PFSK-1 (cell line): ENCODE data around the gene PIK3C2B.

Experiments
- FOXP2 ChIP-seq: optimal IDR thresholded peaks from 2 replicates; pipeline ENCODE3; 2011; ENCODE audit warnings: borderline replicate concordance, control low read depth, inconsistent platforms; ENCODE audit not compliant: insufficient read depth; ENCODE audit errors: extremely low read length, extremely low read depth
- POLR2AphosphoS5 ChIP-seq: IDR thresholded peaks from 2 replicates; pipeline ENCODE4 v1.6.1; 2012; ENCODE audit warnings: low read depth, mild to moderate bottlenecking, control low read depth, low read length, moderate library complexity
- SIN3A ChIP-seq: IDR thresholded peaks from 2 replicates; pipeline ENCODE4 v1.6.1; 2012; ENCODE audit warnings: mild to moderate bottlenecking, low read length, moderate library complexity, borderline replicate concordance; ENCODE audit not compliant: insufficient read depth
- TAF1 ChIP-seq: IDR thresholded peaks from 2 replicates; pipeline ENCODE4 v1.6.1; 2012; ENCODE audit warnings: low read length, control low read depth, borderline replicate concordance; ENCODE audit not compliant: insufficient read depth
- TF ChIP-seq, protein P1 (sequence below), 2 experiments: IDR thresholded peaks; 2 replicates each; pipeline versions ENCODE4 v1.6.1 to v1.8.0; 2011 to 2012; ENCODE audit warnings: low read depth in 2 of 2, low read length in 2 of 2, control low read depth in 1 of 2, inconsistent platforms in 1 of 2, mild to moderate bottlenecking in 1 of 2, moderate library complexity in 1 of 2; ENCODE audit not compliant: insufficient read depth in 1 of 2

Gene PIK3C2B

GRCh38 chr1:204498981-204499380 lies 4.4 kb upstream of the PIK3C2B start:
- TF ChIP-seq, protein P1, sequence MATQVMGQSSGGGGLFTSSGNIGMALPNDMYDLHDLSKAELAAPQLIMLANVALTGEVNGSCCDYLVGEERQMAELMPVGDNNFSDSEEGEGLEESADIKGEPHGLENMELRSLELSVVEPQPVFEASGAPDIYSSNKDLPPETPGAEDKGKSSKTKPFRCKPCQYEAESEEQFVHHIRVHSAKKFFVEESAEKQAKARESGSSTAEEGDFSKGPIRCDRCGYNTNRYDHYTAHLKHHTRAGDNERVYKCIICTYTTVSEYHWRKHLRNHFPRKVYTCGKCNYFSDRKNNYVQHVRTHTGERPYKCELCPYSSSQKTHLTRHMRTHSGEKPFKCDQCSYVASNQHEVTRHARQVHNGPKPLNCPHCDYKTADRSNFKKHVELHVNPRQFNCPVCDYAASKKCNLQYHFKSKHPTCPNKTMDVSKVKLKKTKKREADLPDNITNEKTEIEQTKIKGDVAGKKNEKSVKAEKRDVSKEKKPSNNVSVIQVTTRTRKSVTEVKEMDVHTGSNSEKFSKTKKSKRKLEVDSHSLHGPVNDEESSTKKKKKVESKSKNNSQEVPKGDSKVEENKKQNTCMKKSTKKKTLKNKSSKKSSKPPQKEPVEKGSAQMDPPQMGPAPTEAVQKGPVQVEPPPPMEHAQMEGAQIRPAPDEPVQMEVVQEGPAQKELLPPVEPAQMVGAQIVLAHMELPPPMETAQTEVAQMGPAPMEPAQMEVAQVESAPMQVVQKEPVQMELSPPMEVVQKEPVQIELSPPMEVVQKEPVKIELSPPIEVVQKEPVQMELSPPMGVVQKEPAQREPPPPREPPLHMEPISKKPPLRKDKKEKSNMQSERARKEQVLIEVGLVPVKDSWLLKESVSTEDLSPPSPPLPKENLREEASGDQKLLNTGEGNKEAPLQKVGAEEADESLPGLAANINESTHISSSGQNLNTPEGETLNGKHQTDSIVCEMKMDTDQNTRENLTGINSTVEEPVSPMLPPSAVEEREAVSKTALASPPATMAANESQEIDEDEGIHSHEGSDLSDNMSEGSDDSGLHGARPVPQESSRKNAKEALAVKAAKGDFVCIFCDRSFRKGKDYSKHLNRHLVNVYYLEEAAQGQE (IDR thresholded peaks at IDR 0.05; ENCODE audit: insufficient read depth in 1 of 2, low read depth in 2 of 2, low read length in 2 of 2): no peak
- TF ChIP-seq POLR2AphosphoS5 (no peak), SIN3A (no peak), TAF1 (no peak), FOXP2 (no peak)

DNA sequence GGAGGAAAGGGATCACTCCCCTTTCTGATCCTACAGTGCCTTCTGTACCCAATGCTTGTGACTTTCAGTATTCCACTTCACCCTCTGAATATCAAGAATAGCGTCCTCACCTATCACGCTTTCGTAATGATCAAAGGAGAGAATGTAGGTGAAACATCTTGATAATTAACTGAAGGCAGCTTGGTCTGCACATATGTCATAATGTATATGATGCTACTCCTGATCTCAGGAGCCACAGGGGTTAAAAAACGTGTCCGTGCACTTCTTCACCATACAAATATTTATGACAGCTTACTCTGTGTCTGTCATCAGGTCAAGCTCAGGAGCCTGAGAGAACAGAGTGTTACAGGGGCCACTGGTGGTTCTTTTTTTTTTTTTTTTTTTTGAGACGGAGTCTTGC lies 1.2 kb upstream of the PIK3C2B start:
- TF ChIP-seq TAF1 (no peak), POLR2AphosphoS5 (no peak), SIN3A (no peak), FOXP2 (no peak)
- TF ChIP-seq, protein P1 (IDR thresholded peaks at IDR 0.05; ENCODE audit: insufficient read depth in 1 of 2, low read depth in 2 of 2, low read length in 2 of 2): no peak

DNA sequence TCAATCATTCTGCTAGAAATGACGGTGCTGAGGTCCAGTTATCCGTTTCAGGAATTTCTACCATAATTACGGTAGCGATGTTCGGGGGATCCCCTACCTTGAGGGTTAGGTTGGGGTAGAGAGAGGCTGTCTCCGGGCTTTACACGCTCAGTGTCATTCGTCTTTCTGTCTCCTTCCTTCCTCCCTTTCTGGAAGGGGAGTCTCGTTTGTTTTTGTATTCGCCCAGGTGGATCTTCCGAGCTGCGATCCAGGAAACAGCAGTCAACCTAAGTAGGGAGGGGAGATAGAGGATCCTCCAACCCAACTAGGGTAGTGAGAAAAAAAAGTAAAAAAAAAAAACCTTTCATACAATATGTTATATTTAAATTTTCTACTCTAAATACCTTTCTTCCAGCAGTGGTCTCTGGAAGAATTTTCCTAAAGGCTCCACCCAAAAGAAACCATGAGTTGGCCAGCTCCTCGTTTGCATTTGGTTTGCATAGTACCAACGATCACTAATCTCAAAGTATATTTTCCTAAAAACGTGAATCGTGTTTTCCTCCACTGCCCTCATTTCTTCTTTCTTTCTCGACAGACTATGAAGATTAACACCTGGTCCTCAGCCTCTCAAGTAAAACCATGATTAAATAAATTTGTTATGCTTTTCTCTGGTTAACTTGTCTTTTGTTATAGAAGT lies 611 bp upstream of the PIK3C2B start:
- TF ChIP-seq SIN3A (0 out of 2 replicates have a peak, but pooled peaks have one; percentile 35), FOXP2 (no peak)
- TF ChIP-seq, protein P1 (IDR thresholded peaks at IDR 0.05; ENCODE audit: insufficient read depth in 1 of 2, low read depth in 2 of 2, low read length in 2 of 2): peak in 1 of 2 experiments; percentile 3; a peak in 1 of 4 replicates

GRCh38 chr1:204493984-204494280 lies 673 bp downstream of the PIK3C2B start:
- TF ChIP-seq POLR2AphosphoS5: no peak
- TF ChIP-seq SIN3A: peak; percentile 54; the same call in 1 of the 2 replicates

DNA sequence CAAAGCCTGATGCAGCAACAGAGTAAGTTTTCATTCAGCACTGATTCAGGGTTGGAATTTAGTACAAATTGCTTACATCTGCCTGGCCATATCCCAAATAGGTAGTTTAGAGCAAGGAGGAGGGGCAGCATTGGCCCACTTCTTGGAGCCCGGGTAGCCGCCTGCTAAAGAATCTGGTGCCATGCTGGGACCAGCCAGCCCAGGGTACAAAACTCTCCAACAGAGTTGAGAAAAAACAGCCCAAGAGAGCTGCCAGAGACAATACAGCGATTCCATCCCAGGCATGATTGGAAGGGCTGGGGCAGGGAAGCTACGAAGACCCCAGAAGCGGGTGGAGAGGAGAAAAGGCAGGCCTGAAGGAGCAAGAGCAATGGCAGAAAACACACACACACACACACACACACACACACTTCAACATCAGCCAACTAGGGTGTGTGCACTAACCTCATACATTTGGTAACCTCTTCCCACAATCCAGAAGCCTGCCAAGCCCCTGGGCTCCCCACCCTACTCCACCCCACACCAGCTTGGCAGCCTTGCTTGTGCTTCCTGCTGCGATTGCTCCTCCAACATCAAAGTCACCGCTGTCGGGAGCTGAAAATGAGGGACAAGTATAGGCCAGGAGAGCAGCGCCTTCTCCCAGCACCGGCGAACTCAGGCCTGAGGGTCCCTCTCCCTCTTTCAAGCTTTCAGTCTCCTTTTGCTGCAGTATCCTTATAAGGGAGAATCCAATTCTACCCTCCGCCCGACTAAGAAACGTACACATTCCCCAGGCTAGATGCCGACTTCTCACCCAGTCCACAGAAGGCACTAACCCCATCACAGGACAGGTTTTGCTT lies 1.2 kb downstream of the PIK3C2B start:
- TF ChIP-seq FOXP2: no peak
- TF ChIP-seq SIN3A: no peak
- TF ChIP-seq TAF1: no peak
- TF ChIP-seq, protein P1 (IDR thresholded peaks at IDR 0.05; ENCODE audit: insufficient read depth in 1 of 2, low read depth in 2 of 2, low read length in 2 of 2): no peak
- no peak for TF ChIP-seq POLR2AphosphoS5
